ENCODE measurements around the gene PTPN20. TPM values are rescaled to one million over a fixed set of nuclear protein-coding genes. Genes with fewer than 3 reads are reported as not detected.
A peak's percentile ranks its signal among the peaks of the same experiment; 100 is the strongest.
"Not testable (repeated sequence)": the region's sequence is repeated elsewhere in the genome, so short reads cannot be mapped to it uniquely, and the experiment has no call there.

Gene PTPN20, protein sequence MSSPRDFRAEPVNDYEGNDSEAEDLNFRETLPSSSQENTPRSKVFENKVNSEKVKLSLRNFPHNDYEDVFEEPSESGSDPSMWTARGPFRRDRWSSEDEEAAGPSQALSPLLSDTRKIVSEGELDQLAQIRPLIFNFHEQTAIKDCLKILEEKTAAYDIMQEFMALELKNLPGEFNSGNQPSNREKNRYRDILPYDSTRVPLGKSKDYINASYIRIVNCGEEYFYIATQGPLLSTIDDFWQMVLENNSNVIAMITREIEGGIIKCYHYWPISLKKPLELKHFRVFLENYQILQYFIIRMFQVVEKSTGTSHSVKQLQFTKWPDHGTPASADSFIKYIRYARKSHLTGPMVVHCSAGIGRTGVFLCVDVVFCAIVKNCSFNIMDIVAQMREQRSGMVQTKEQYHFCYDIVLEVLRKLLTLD
- total RNA-seq, result 10 to 100 TPM in 1 of 3 donors, 1 to 10 TPM in 1, under 1 TPM in 1; 0.64 to 14.8 (median 5.6) TPM

DNA sequence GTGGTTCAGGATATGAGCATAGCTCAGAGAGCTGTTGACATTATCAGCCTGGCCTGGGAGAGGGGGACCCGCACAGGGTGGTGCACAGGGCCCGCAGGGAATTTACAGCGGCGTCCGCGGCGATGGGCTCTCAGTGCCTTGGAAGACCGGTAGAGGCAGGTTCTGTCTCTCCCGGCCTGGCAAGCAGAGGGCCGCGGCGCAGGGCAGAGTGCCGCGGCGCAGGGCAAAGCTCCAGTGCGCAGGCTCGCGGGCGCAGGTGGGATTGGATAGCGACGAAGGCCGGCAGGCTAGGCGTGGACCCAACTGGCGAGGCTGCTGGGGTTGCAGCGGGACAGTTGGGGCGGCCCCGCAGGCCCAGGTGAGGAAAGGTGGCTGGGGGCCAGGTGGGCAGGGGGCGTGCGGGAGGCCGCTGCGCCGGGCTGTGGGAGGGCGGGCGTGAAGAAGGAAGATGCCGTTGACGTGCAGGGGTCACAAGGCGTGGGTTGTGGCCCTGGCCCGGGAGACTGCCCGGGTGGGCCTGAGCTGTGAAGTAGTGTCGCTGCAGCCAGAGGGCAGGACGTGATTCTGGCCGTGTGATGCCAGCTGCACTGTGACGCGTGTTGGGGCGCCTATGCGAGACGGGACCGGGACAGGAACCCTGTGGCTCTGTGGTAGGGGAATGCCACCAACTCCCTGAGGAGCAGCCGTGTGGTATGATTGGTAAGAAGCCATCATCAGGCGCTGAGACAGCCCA is at the start of gene PTPN20:
TSS of gene PTPN20 (plus strand) at position 285 of the 733 bp plus-strand sequence. CDS start 21,072 bp downstream, outside the sequence.
- H3K4me3 ChIP-seq, result peak within 1 kb of the TSS in 2 of 3 donors; percentile 39 to 58
- intact Hi-C loops (cut with DNase I; ENCODE audit: low total_unique reads); H3K9me3 ChIP-seq; H3K36me3 ChIP-seq; H3K27ac ChIP-seq; H3K4me1 ChIP-seq; H3K27me3 ChIP-seq: not testable (repeated sequence)
- peak; percentile 40 to 60 for DNase-seq (ENCODE audit: low spot score in 2 of 2)

DNA sequence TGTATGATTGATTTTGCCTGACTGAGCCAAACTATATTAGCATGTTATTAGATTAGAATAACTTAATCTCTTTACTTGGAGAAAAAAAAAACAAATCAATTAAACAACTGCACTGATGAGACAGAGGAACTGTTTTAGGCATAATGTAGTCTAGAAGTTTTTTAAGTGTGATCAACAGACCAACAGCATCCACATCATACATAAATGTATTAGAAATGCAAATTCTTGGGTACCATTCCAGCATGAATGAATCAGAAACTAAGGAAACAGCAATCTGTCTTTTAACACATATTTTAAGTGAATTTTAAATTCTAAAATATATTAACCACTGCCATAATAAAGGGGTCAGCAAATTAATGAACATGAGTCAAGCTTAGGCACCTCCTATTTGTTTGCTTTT is 41.5 kb upstream of the PTPN20 start:
- H3K36me3 ChIP-seq; H3K9me3 ChIP-seq; H3K27ac ChIP-seq; H3K4me1 ChIP-seq; DNase-seq (ENCODE audit: low spot score in 2 of 2); intact Hi-C loops (cut with DNase I; ENCODE audit: low total_unique reads); H3K4me3 ChIP-seq; H3K27me3 ChIP-seq: not testable (repeated sequence)

DNA sequence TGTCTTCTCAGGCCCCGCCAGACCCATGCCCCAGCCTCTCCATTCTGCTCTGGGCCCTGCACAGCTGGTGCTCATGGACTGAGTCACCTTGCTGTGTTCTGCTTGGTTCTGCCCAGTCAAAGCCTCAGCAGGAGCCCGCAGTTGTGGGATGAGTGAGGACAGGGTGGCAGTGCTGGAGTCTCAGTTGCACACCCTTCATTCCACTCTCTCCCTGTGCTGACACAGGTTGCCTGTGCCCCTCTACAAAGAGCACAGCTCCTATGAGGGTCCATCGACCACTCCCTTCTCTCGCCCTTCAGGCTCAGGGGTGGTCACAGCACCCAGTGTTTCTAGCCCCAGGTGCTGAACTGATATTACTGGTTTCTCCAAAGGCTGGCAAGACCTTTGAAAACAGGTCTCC is 39.6 kb upstream of the PTPN20 start:
- H3K4me1 ChIP-seq; H3K27me3 ChIP-seq; H3K4me3 ChIP-seq; H3K9me3 ChIP-seq; DNase-seq (ENCODE audit: low spot score in 2 of 2); H3K36me3 ChIP-seq; H3K27ac ChIP-seq; intact Hi-C loops (cut with DNase I; ENCODE audit: low total_unique reads): not testable (repeated sequence)

DNA sequence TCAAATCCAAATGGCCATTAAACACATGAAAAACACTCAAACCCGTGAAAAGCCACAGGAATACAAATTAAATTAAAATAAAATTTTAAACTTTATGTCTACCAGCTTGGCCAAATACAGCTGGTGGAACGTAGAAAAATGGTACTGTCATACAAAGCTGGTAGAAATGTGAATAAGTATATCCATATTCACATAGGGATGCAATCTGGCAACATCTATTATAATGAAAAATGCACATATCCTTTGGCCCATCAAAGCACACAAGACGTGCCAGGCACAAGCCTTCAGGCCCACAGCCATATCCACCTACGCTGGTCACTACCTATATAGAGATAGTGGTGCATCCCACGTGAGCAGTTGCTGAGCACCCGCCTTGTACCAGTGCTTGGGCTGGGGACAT is 35.9 kb upstream of the PTPN20 start:
- intact Hi-C loops (cut with DNase I; ENCODE audit: low total_unique reads); H3K27ac ChIP-seq; H3K27me3 ChIP-seq; H3K9me3 ChIP-seq; H3K36me3 ChIP-seq; DNase-seq (ENCODE audit: low spot score in 2 of 2); H3K4me1 ChIP-seq; H3K4me3 ChIP-seq: not testable (repeated sequence)

DNA sequence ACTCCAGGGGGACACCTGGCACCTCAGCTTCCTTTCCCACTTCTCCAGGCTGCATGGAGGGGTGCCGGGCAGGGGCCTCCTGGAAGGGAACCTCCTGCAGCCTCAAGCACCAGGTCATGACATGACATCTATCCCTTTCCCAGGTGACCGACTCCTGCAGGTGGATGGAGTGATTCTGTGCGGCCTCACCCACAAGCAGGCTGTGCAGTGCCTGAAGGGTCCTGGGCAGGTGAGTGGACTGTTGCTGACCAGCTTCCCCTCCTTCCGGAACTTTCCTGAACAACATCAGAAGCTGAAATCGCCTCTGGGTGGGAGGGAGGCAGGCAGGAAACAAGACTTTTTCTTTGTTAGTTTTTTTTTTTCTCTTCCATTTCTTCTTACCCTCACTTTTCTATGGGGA is 34.5 kb upstream of the PTPN20 start:
- H3K4me1 ChIP-seq; DNase-seq (ENCODE audit: low spot score in 2 of 2); H3K27me3 ChIP-seq; H3K9me3 ChIP-seq; H3K27ac ChIP-seq; H3K36me3 ChIP-seq; H3K4me3 ChIP-seq; intact Hi-C loops (cut with DNase I; ENCODE audit: low total_unique reads): not testable (repeated sequence)

GRCh38 chr10:46878761-46879160 is 32.5 kb upstream of the PTPN20 start:
- H3K4me3 ChIP-seq; H3K36me3 ChIP-seq; H3K27ac ChIP-seq; DNase-seq (ENCODE audit: low spot score in 2 of 2); H3K9me3 ChIP-seq; H3K4me1 ChIP-seq; H3K27me3 ChIP-seq; intact Hi-C loops (cut with DNase I; ENCODE audit: low total_unique reads): not testable (repeated sequence)

DNA sequence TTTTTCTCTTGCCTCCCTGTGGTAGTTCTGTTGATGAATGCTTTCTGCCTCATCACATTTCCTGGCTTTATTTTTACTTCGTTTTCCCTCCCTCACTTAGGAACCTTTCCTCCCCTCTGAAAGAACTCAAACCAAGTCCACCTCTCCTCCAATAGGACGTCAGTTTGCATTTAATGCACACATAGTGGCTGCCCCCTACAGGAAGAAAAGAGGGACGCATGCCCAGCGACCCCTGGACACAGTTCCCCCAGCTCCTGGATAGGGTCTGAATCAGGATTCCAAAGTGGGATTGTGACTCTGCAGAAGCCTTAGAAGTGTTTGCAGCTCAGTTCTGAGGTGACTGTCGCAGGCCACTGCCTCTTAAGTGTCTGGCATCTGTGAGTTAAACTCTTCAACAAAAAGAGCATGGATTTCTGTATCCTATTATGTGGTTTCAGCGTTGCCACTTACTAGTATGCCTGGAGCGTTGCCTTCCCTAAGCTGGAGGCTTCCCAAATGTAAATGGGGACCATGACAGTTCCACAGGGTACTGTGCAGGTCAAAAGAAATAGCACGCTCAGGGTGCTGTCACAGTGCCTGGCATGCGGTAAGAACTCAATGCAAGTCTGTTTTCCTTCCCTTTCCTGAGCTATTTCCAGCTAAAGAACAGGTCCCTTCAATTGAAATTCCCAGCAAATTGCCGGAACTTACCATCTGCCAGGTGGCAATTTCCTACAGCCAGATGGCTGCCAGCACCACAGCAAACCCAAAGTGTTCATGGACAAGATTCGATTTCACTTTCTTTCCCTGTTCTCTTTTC is 20.2 kb upstream of the PTPN20 start:
- H3K4me1 ChIP-seq; H3K36me3 ChIP-seq; DNase-seq (ENCODE audit: low spot score in 2 of 2); H3K27ac ChIP-seq; H3K4me3 ChIP-seq; intact Hi-C loops (cut with DNase I; ENCODE audit: low total_unique reads); H3K27me3 ChIP-seq; H3K9me3 ChIP-seq: not testable (repeated sequence)

DNA sequence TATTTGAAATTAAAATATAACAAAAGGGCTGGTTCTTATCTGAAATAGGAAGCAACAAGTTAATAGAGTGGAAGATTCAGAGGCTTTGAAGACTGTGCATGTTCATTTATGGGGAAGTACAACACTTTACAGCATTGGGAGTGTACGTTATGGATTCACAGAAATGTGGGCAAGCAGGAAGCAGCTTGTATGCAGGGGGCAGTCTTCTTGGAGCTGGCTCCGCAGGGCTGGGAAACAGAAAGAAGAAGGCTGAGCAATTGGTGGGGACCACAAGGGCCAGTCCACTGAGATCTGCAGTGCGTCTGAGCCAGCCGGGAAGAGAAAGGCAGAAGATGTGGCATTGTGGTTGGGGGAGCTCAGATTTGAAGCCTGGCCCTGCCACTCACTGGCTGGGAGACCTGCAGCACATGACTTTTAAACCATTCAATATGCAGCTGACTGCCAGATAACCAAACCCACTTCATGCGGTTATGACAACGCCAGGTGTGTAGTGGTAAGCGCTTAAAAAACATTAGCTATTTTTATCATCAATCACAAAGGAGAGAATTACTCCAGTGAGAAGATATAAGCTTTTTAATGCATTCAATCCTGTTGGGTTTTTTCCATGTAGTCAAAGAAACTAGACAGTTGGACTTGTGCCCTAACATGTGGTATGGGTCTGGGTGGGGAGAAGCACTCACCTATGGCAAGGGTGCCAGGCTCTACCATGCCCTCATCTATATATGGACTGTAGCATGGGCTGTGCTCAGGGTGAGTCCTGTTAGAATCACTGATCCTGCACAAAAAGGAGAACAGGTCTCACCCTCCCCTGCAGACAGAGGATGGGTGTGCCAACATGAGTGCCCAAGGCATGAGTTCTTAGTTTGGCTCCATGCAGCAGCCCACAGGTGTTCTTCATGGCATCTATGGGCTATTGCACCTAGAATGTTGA is 14.2 kb upstream of the PTPN20 start:
- H3K4me1 ChIP-seq; H3K27me3 ChIP-seq; DNase-seq (ENCODE audit: low spot score in 2 of 2); intact Hi-C loops (cut with DNase I; ENCODE audit: low total_unique reads); H3K4me3 ChIP-seq; H3K36me3 ChIP-seq; H3K9me3 ChIP-seq; H3K27ac ChIP-seq: not testable (repeated sequence)

GRCh38 chr10:46901247-46901646 is 10.0 kb upstream of the PTPN20 start:
- H3K36me3 ChIP-seq; H3K27ac ChIP-seq; H3K9me3 ChIP-seq; intact Hi-C loops (cut with DNase I; ENCODE audit: low total_unique reads); DNase-seq (ENCODE audit: low spot score in 2 of 2); H3K27me3 ChIP-seq; H3K4me1 ChIP-seq; H3K4me3 ChIP-seq: not testable (repeated sequence)

GRCh38 chr10:46903874-46904273 is 7.4 kb upstream of the PTPN20 start:
- H3K4me3 ChIP-seq; H3K4me1 ChIP-seq; H3K9me3 ChIP-seq; H3K27me3 ChIP-seq; H3K27ac ChIP-seq; DNase-seq (ENCODE audit: low spot score in 2 of 2); intact Hi-C loops (cut with DNase I; ENCODE audit: low total_unique reads); H3K36me3 ChIP-seq: not testable (repeated sequence)

GRCh38 chr10:46906359-46906758 is 4.9 kb upstream of the PTPN20 start:
- H3K27ac ChIP-seq; H3K9me3 ChIP-seq; H3K27me3 ChIP-seq; H3K4me3 ChIP-seq; H3K36me3 ChIP-seq; H3K4me1 ChIP-seq; DNase-seq (ENCODE audit: low spot score in 2 of 2); intact Hi-C loops (cut with DNase I; ENCODE audit: low total_unique reads): not testable (repeated sequence)
